H1 (cell line): ENCODE measurements around the gene PPAN. TPM values are rescaled to one million over a fixed set of nuclear protein-coding genes. Genes with fewer than 3 reads are reported as not detected.

Source experiments
- CTCF ChIA-PET: fragments of 300-600 bp; sonication (Branson Sonifier 250); formaldehyde crosslinking; loops from one replicate; lab custom pipeline; 2021; ENCODE audit not compliant: partially characterized antibody; lab: Charles Lee
- POLR2A ChIA-PET: fragments of 300-600 bp; sonication (Branson Sonifier 250); formaldehyde crosslinking; loops from one replicate; lab custom pipeline; 2021; ENCODE audit warnings: inconsistent platforms; ENCODE audit not compliant: partially characterized antibody; lab: Charles Lee
- DNase-seq, 2 experiments: peaks; one replicate each; pipeline versions ENCODE4 v3.0.0 to v3.0.0-alpha.2; 2010 to 2022; ENCODE audit warnings: low spot score in 2 of 2, low read depth in 1 of 2, mixed read lengths in 1 of 2
- FAIRE-seq: peaks from 2 replicates; lab custom pipeline; 2011; peaks lifted over from hg19 to GRCh38; lab: Jason Lieb, UNC
- H2AFZ ChIP-seq: 2 replicates; pipeline ENCODE4 v1.8.1; 2012; ENCODE audit warnings: low read length, inconsistent platforms
- H2AK5ac ChIP-seq: 2 replicates; pipeline ENCODE4 v1.6.1; 2013; ENCODE audit warnings: low read depth, low read length
- H2BK120ac ChIP-seq: replicated peaks from 2 replicates; pipeline ENCODE3; 2013; ENCODE audit warnings: low read depth, low read length, inconsistent platforms
- H2BK12ac ChIP-seq: 2 replicates; pipeline ENCODE4 v1.6.1; 2013; ENCODE audit warnings: low read depth, low read length
- H2BK15ac ChIP-seq: 2 replicates; pipeline ENCODE4 v1.6.1; 2013; ENCODE audit warnings: low read length
- H2BK20ac ChIP-seq: 2 replicates; pipeline ENCODE4 v1.6.1; 2013; ENCODE audit warnings: low read length
- H2BK5ac ChIP-seq: 2 replicates; pipeline ENCODE4 v1.6.1; 2013; ENCODE audit warnings: low read depth, low read length
- H3K14ac ChIP-seq: 2 replicates; pipeline ENCODE4 v1.6.1; 2013; ENCODE audit warnings: inconsistent platforms; ENCODE audit not compliant: insufficient read length
- H3K18ac ChIP-seq: 2 replicates; pipeline ENCODE4 v1.6.1; 2013; ENCODE audit warnings: low read length; ENCODE audit errors: extremely low read depth
- H3K23ac ChIP-seq: 2 replicates; pipeline ENCODE4 v1.6.1; 2013; ENCODE audit warnings: inconsistent platforms; ENCODE audit not compliant: insufficient read length
- H3K23me2 ChIP-seq: 2 replicates; pipeline ENCODE4 v1.6.1; 2013; ENCODE audit warnings: low read depth, low read length
- H3K27ac ChIP-seq: 2 replicates; pipeline ENCODE4 v1.6.1; 2011; ENCODE audit warnings: low read depth, low read length, inconsistent platforms
- H3K27me3 ChIP-seq, 4 experiments: replicated peaks in 1 of 4; 1 replicate in 1 of 4; 2 replicates in 3 of 4; pipeline versions ENCODE4 v1.6.1 to v1.8.1; 2011 to 2013; ENCODE audit warnings: low read length in 3 of 4, mild to moderate bottlenecking in 3 of 4, inconsistent platforms in 2 of 4, mixed read lengths in 2 of 4, moderate library complexity in 1 of 4; ENCODE audit not compliant: control insufficient read depth in 3 of 4, insufficient read depth in 3 of 4; ENCODE audit errors: extremely low read depth in 1 of 4
- H3K36me3 ChIP-seq, 4 experiments: 2 replicates each; pipeline versions ENCODE4 v1.6.1 to v1.8.1; 2011 to 2013; ENCODE audit warnings: mild to moderate bottlenecking in 4 of 4, low read length in 3 of 4, moderate library complexity in 2 of 4, control low read depth in 1 of 4, inconsistent platforms in 1 of 4; ENCODE audit not compliant: insufficient read depth in 4 of 4, control insufficient read depth in 2 of 4
- H3K4ac ChIP-seq: replicated peaks from 2 replicates; pipeline ENCODE3; 2013; ENCODE audit warnings: low read length, low read depth, mixed read lengths, inconsistent platforms; ENCODE audit not compliant: insufficient read length
- H3K4me1 ChIP-seq, 4 experiments: replicated peaks in 1 of 4; 1 replicate in 1 of 4; 2 replicates in 3 of 4; pipeline versions ENCODE4 v1.6.1 to v1.8.1; 2011 to 2013; ENCODE audit warnings: low read length in 3 of 4, inconsistent platforms in 2 of 4, mixed read lengths in 1 of 4; ENCODE audit not compliant: insufficient read depth in 4 of 4, control insufficient read depth in 3 of 4
- H3K4me2 ChIP-seq, 2 experiments: 2 replicates each; pipeline versions ENCODE4 v1.6.1 to v1.8.1; 2011 to 2013; ENCODE audit warnings: low read depth in 2 of 2, low read length in 2 of 2, control low read depth in 1 of 2, inconsistent platforms in 1 of 2, mild to moderate bottlenecking in 1 of 2; ENCODE audit not compliant: insufficient read depth in 1 of 2
- H3K4me3 ChIP-seq, 4 experiments: fragments of 200-600, 300-600 bp in 1 of 4; sonication (generic), shearing (Covaris generic), sonication (Bioruptor Twin) in 1 of 4; 2 replicates each; pipeline versions ENCODE4 v1.5.1 to v1.8.1; 2011 to 2016; ENCODE audit warnings: low read length in 4 of 4, low read depth in 3 of 4, control low read depth in 2 of 4, inconsistent platforms in 2 of 4, mild to moderate bottlenecking in 2 of 4, mixed read lengths in 1 of 4, moderate library complexity in 1 of 4; ENCODE audit not compliant: insufficient read depth in 2 of 4; ENCODE audit errors: extremely low read depth in 1 of 4
- H3K56ac ChIP-seq: replicated peaks from 2 replicates; pipeline ENCODE3; 2013; ENCODE audit warnings: low read depth, mild to moderate bottlenecking, mixed read lengths, low read length, inconsistent platforms; ENCODE audit not compliant: insufficient read length
- H3K79me1 ChIP-seq: 2 replicates; pipeline ENCODE4 v1.6.1; 2013; ENCODE audit warnings: low read depth, low read length, control low read depth
- H3K79me2 ChIP-seq, 2 experiments: 2 replicates each; pipeline versions ENCODE4 v1.6.1 to v1.8.1; 2012 to 2013; ENCODE audit warnings: low read length in 2 of 2, mild to moderate bottlenecking in 2 of 2, inconsistent platforms in 1 of 2; ENCODE audit not compliant: insufficient read depth in 2 of 2, control insufficient read depth in 1 of 2
- H3K9ac ChIP-seq, 4 experiments: replicated peaks in 1 of 4; 1 replicate in 1 of 4; 2 replicates in 3 of 4; pipeline versions ENCODE4 v1.6.1 to v1.8.1; 2011 to 2013; ENCODE audit warnings: low read depth in 3 of 4, low read length in 3 of 4, control low read depth in 2 of 4, mild to moderate bottlenecking in 2 of 4, moderate library complexity in 2 of 4, inconsistent platforms in 1 of 4; ENCODE audit errors: extremely low read depth in 1 of 4
- H3K9me3 ChIP-seq, 2 experiments: 2 replicates each; pipeline versions ENCODE4 v1.6.1 to v1.8.1; 2012 to 2013; ENCODE audit warnings: mild to moderate bottlenecking in 2 of 2, moderate library complexity in 2 of 2, control low read depth in 1 of 2, inconsistent platforms in 1 of 2, low read depth in 1 of 2, low read length in 1 of 2, mixed read lengths in 1 of 2; ENCODE audit not compliant: insufficient read depth in 2 of 2
- H4K20me1 ChIP-seq, 2 experiments: replicated peaks in 1 of 2; 2 replicates each; pipeline versions ENCODE3 to v1.8.1; 2011 to 2013; ENCODE audit warnings: inconsistent platforms in 2 of 2, low read length in 2 of 2, mild to moderate bottlenecking in 1 of 2; ENCODE audit not compliant: insufficient read depth in 2 of 2, control insufficient read depth in 1 of 2
- H4K5ac ChIP-seq: 2 replicates; pipeline ENCODE4 v1.6.1; 2013; ENCODE audit warnings: low read length, low read depth, mixed read lengths, inconsistent platforms; ENCODE audit not compliant: insufficient read length
- H4K8ac ChIP-seq: 2 replicates; pipeline ENCODE4 v1.8.0; 2013; ENCODE audit warnings: mild to moderate bottlenecking, moderate library complexity, low read length, inconsistent platforms; ENCODE audit not compliant: insufficient read depth; ENCODE audit errors: extremely low read depth
- H4K91ac ChIP-seq: replicated peaks from 2 replicates; pipeline ENCODE3; 2013; ENCODE audit warnings: low read length, mixed read lengths, inconsistent platforms; ENCODE audit not compliant: insufficient read length
- ASH2L ChIP-seq: fragments of 200-600, 300-600 bp; sonication (generic); IDR thresholded peaks from one replicate; pipeline ENCODE4 v1.7.1; 2017; ENCODE audit warnings: low read length
- CHD1 ChIP-seq: IDR thresholded peaks from 2 replicates; pipeline ENCODE4 v1.6.1; 2012; ENCODE audit warnings: low read depth, low read length, improper control_type of control experiment
- CHD2 ChIP-seq: IDR thresholded peaks from 2 replicates; pipeline ENCODE4 v1.6.1; 2012; ENCODE audit warnings: low read length, improper control_type of control experiment
- EP300 ChIP-seq, 2 experiments: IDR thresholded peaks; 1 replicate in 1 of 2; 2 replicates in 1 of 2; pipeline ENCODE4 v1.6.1; 2011 to 2012; ENCODE audit warnings: low read depth in 2 of 2, low read length in 2 of 2, mild to moderate bottlenecking in 2 of 2, borderline replicate concordance in 1 of 2, inconsistent platforms in 1 of 2, moderate library complexity in 1 of 2
- GABPA ChIP-seq: IDR thresholded peaks from 2 replicates; pipeline ENCODE4 v1.6.1; 2011; ENCODE audit warnings: mild to moderate bottlenecking, low read length, moderate library complexity, borderline replicate concordance; ENCODE audit not compliant: insufficient read depth
- KDM1A ChIP-seq: fragments of 200-600, 300-600 bp; sonication (generic); IDR thresholded peaks from 2 replicates; pipeline ENCODE4 v1.7.1; 2016; ENCODE audit warnings: mild to moderate bottlenecking, low read length, borderline replicate concordance
- KDM5A ChIP-seq: fragments of 200-600 bp; IDR thresholded peaks from 2 replicates; pipeline ENCODE4 v1.7.1; 2012; ENCODE audit warnings: mild to moderate bottlenecking, low read length, inconsistent platforms, mixed read lengths
- SRF ChIP-seq: IDR thresholded peaks from 2 replicates; pipeline ENCODE4 v1.6.1; 2011; ENCODE audit warnings: mild to moderate bottlenecking, low read depth, low read length, moderate library complexity
- TEAD4 ChIP-seq: IDR thresholded peaks from 2 replicates; pipeline ENCODE4 v1.6.1; 2012; ENCODE audit warnings: low read depth, low read length, inconsistent platforms, mixed read lengths
- ZNF274 ChIP-seq: IDR thresholded peaks from 2 replicates; pipeline ENCODE4 v1.7.0; 2012; ENCODE audit warnings: low read length, borderline replicate concordance; ENCODE audit errors: extremely low read depth
- WGBS, 2 experiments: shearing (Covaris generic) in 1 of 2; methylation state at CpG; one replicate each; pipeline versions ENCODE4 v1.1.6 to v1.1.7; 2013 to 2015; ENCODE audit warnings: low lambda C conversion rate in 2 of 2, mixed read lengths in 2 of 2, inconsistent platforms in 1 of 2, low coverage in 1 of 2, missing lambda C conversion rate in 1 of 2; ENCODE audit not compliant: insufficient replicate concordance in 2 of 2, insufficient coverage in 1 of 2, insufficient read length in 1 of 2; ENCODE audit errors: extremely low coverage in 1 of 2, missing lambda C conversion rate in 1 of 2; 5-methylcytosine and 5-hydroxymethylcytosine counted together
- polyA plus RNA-seq, 7 experiments: library from polyadenylated mRNA; depleted of rRNA in 3 of 7; stranded (reverse) in 5 of 7; unstranded in 2 of 7; fragments of >200 nt in 5 of 7; fragments of 200-250 nt in 2 of 7; gene quantifications; 1 replicate in 5 of 7; 2 replicates in 1 of 7; 4 replicates in 1 of 7; pipeline versions ENCODE4 v1.2.1 to v1.2.3, GENCODE V29; 2011 to 2013; ENCODE audit warnings: missing spikeins in 2 of 7, mixed read lengths in 2 of 7
- total RNA-seq: library from RNA; stranded (reverse); fragmentation: NEBNext Ultra II Directional; extraction: Animal tissue kit (Norgen Biotek cat#: 25700); gene quantifications from 2 replicates; pipeline ENCODE4 v1.2.1, GENCODE V29; 2021

The PPAN gene
- total and polyA plus RNA-seq, 2 of the 8 experiments (the other 6 are each of a cell fraction or from before 2014, with no cell fraction given): 48.8 to 74.4 TPM

GRCh38 chr19:10149427-10149826 is 43.3 kb downstream of the PPAN start:
- Histone ChIP-seq H4K8ac (no peak overlapping the region), H3K27ac (no peak overlapping the region), H3K23me2 (no peaks in the 10 kb centered on the region), H3K4me2 (no peak overlapping the region), H3K36me3 (peaks cover 51 to 88% (median 77%) of the 10 kb centered on the region in 4 experiments), H3K79me2 (no peaks in the 10 kb centered on the region), H2BK12ac (no peak overlapping the region), H2BK120ac (no peak overlapping the region), H3K23ac (no peak overlapping the region), H2BK15ac (no peak overlapping the region), H3K4ac (no peak overlapping the region), H3K4me1 (no peaks in the 10 kb centered on the region), H3K18ac (no peak overlapping the region), H4K91ac (no peak overlapping the region), H4K5ac (no peak overlapping the region), H3K56ac (no peak overlapping the region), H3K4me3 (no peak overlapping the region), H3K79me1 (no peaks in the 10 kb centered on the region; the same call in 1 of the 2 replicates), H2BK5ac (no peak overlapping the region), H2AK5ac (no peak overlapping the region), H4K20me1 (peaks cover 0 to 10% of the 10 kb centered on the region in 2 experiments), H2AFZ (no peak overlapping the region), H3K9ac (no peak overlapping the region), H3K14ac (no peak overlapping the region), H3K27me3 (no peaks in the 10 kb centered on the region), H3K9me3 (no peaks in the 10 kb centered on the region), H2BK20ac (no peak overlapping the region)
- ChIA-PET POLR2A (interaction anchor here (0.6 to 0.8 kb wide), 2 partner anchors 21 to 59 kb away, joined by 3 to 4 read pairs; no protein-coding TSS in a partner anchor), CTCF (no interaction called here)
- no peak for DNase-seq
- no peak for FAIRE-seq
- WGBS, 2 experiments: 93% methylated on average over 12 of the region's 12 CpGs; no CpG with 5 or more reads in 1 of the 2 experiments
- no peak for TF ChIP-seq ASH2L
- no peak for TF ChIP-seq CHD1
- no peak for TF ChIP-seq CHD2
- TF ChIP-seq EP300 (IDR thresholded peaks at IDR 0.05; ENCODE audit: borderline replicate concordance in 1 of 2, low read depth in 2 of 2, low read length in 2 of 2): no peak
- no peak for TF ChIP-seq SRF
- TF ChIP-seq GABPA: no peak
- no peak for TF ChIP-seq KDM1A
- no peak for TF ChIP-seq KDM5A
- TF ChIP-seq ZNF274: no peak
- TF ChIP-seq TEAD4: no peak
